Neuron (in vitro differentiated cells): ENCODE measurements around the gene PTPRO.

ENCODE experiments used
- H2AFZ ChIP-seq: one replicate; pipeline ENCODE4 v1.6.1; 2013; ENCODE audit warnings: low read depth, mild to moderate bottlenecking, inconsistent platforms, low read length, moderate library complexity
- H3K27me3 ChIP-seq: one replicate; pipeline ENCODE4 v1.6.1; 2013; ENCODE audit warnings: low read length; ENCODE audit not compliant: insufficient read depth
- H3K36me3 ChIP-seq: one replicate; pipeline ENCODE4 v1.6.1; 2013; ENCODE audit warnings: low read length; ENCODE audit not compliant: insufficient read depth
- H3K4me1 ChIP-seq: one replicate; pipeline ENCODE4 v1.6.1; 2013; ENCODE audit warnings: low read length; ENCODE audit not compliant: insufficient read depth
- H3K4me3 ChIP-seq: 2 replicates; pipeline ENCODE4 v1.5.1; 2013; ENCODE audit warnings: mild to moderate bottlenecking, low read length, moderate library complexity
- H3K9me3 ChIP-seq: one replicate; pipeline ENCODE4 v1.6.1; 2013; ENCODE audit warnings: low read length

The PTPRO gene

DNA sequence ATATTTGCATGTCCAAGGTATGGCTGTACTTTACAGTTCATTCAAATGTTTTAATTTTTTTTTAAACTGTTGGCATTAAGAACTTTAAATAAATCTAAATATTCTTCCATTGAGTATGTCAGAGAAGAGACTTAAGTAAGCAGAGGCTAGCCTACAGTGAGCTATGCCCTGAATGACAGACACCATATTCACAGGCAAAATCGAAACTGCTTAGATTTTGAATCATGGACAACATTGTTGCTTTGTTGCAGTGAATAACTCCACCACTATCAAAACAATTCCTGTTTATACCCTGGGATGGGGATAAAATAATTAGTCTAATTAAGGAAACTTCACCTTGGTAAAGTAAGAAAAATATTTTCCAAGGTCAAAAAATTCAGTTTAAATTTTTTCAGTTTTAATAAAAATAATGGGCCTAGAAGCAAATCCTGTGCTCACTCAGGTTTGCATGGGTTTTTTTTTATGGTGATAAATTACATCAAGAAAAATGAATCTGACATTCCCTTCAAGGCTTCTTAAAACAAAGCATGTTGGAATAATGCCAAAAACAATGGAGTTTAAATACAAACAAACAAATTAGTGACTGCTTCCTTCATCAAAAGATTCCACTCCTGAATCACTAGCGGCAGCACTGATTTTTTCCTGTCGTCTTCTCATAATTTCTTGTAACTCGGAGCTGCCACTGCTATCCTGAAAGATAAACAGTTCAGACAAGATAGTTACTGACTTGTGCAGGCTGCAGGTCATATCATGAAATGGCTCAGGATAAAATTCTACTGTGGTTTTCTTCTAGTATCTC is 298.6 kb downstream of the PTPRO start:
- Histone ChIP-seq H3K4me1 (peaks cover 4% of the 10 kb centered on the region), H3K4me3 (no peak overlapping the region), H3K36me3 (peaks cover 34% of the 10 kb centered on the region), H3K9me3 (peaks cover 2% of the 10 kb centered on the region), H2AFZ (no peak overlapping the region), H3K27me3 (no peaks in the 10 kb centered on the region)

DNA sequence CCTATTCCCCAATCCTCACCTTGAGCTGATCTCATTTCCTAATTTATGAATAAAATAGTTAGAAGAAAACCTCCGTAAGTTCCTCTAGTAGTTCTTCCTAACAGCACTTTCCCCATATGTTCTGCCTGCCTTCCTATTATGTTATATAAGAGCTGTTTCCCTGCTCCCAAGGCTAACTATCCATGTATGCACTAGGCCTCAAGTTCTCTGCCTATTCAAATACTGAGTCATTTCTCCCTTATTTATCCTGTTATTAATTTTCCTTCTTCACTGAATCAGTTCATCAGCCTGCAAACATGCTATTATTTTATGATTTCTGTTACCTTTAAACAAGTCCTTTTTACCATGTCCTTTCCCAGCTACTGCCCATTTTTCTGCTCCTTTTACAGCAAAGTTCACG is 302.8 kb downstream of the PTPRO start:
- no peak overlapping the region for H3K4me3 ChIP-seq
- no peaks in the 10 kb centered on the region for H3K9me3 ChIP-seq
- no peaks in the 10 kb centered on the region for H3K27me3 ChIP-seq
- peaks cover 32% of the 10 kb centered on the region for H3K4me1 ChIP-seq
- H2AFZ ChIP-seq, result no peak overlapping the region
- peaks cover 24% of the 10 kb centered on the region for H3K36me3 ChIP-seq

- Histone ChIP-seq H3K27me3 (no peaks in the 10 kb centered on the region), H3K4me1 (peaks cover 41% of the 10 kb centered on the region), H2AFZ (peak overlapping the region; percentile 28), H3K9me3 (no peaks in the 10 kb centered on the region), H3K4me3 (peak overlapping the region; percentile 29), H3K36me3 (peaks cover 2% of the 10 kb centered on the region)
Observed at GRCh38 chr12:15627995-15628945, 306.0 kb downstream of the PTPRO start.

GRCh38 chr12:15629108-15629507 is 306.8 kb downstream of the PTPRO start:
- Histone ChIP-seq H3K4me3 (no peak overlapping the region), H3K9me3 (no peaks in the 10 kb centered on the region), H3K27me3 (no peaks in the 10 kb centered on the region), H3K36me3 (no peaks in the 10 kb centered on the region), H2AFZ (no peak overlapping the region), H3K4me1 (peaks cover 47% of the 10 kb centered on the region)

GRCh38 chr12:15629761-15630160 is 307.5 kb downstream of the PTPRO start:
- no peaks in the 10 kb centered on the region for H3K9me3 ChIP-seq
- no peak overlapping the region for H2AFZ ChIP-seq
- H3K4me3 ChIP-seq, result no peak overlapping the region
- H3K4me1 ChIP-seq, result peaks cover 46% of the 10 kb centered on the region
- no peaks in the 10 kb centered on the region for H3K36me3 ChIP-seq
- H3K27me3 ChIP-seq, result no peaks in the 10 kb centered on the region

DNA sequence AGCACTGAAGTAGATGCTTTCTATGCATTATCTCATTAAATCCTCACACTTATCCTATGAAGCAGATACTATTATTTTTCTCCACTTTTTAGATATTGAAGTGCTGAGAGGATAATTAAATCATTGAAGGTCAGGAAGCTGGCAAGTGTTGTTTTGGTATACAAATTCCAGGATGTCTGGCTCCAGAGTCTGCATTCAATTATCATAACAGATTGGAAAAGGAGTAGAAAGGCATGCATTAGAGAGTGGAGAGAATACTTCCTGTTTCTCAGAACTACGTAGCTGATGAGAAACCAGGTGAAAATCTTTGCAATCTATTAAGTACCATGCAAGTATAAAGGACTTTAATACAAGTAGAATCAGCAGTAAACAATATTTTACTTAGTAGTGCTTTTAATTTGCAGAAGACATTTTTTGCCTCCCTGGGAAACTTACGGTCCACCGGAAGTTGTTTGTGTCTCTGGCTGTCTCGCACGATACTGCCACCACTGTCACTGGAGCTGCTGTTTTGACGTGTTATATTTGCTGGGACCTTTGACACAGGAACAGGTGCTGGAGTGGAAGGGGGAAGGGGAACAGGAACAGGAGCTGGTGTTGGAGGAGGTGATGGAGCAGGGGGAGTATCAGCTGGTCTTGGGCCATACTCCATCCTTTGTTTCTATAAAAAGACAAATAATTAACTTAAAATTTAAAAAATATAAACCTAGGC is 308.9 kb downstream of the PTPRO start:
- Histone ChIP-seq H3K9me3 (no peaks in the 10 kb centered on the region), H3K4me1 (peaks cover 45% of the 10 kb centered on the region), H3K36me3 (no peaks in the 10 kb centered on the region), H3K4me3 (no peak overlapping the region), H3K27me3 (no peaks in the 10 kb centered on the region), H2AFZ (no peak overlapping the region)

GRCh38 chr12:15632708-15633107 is 310.4 kb downstream of the PTPRO start:
- H3K4me1 ChIP-seq, result peaks cover 39% of the 10 kb centered on the region

DNA sequence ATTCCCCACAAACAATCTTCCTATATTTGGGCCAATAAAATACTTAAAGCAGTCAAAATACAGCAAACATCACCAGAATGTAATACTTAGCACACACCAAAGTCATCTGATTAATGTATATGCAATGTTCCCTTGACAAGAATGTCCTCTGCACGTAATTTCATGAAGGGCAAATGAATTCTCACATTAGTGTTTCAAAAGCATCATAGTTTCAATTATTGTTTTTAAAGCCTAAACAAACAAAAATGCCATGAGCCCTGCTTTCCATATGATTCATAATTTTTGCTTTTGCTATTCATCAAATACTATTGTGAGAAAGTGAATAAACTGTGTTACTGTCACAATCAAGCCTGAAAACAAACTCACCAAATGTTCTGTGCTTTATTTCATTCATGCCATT is 310.9 kb downstream of the PTPRO start:
- Histone ChIP-seq H2AFZ (no peak overlapping the region), H3K36me3 (peaks cover 2% of the 10 kb centered on the region), H3K27me3 (no peaks in the 10 kb centered on the region), H3K9me3 (no peaks in the 10 kb centered on the region), H3K4me1 (peaks cover 34% of the 10 kb centered on the region), H3K4me3 (no peak overlapping the region)

More at GRCh38 chr12:15632708-15633107, 310.4 kb downstream of the PTPRO start:
- Histone ChIP-seq H3K27me3 (no peaks in the 10 kb centered on the region), H3K36me3 (peaks cover 2% of the 10 kb centered on the region), H3K4me3 (no peak overlapping the region), H3K9me3 (no peaks in the 10 kb centered on the region), H2AFZ (no peak overlapping the region)

- Histone ChIP-seq H3K9me3 (no peaks in the 10 kb centered on the region), H3K36me3 (peaks cover 4% of the 10 kb centered on the region), H2AFZ (no peak overlapping the region), H3K4me1 (peaks cover 26% of the 10 kb centered on the region), H3K4me3 (no peak overlapping the region), H3K27me3 (no peaks in the 10 kb centered on the region)
Observed at GRCh38 chr12:15634010-15634683, 311.8 kb downstream of the PTPRO start.

GRCh38 chr12:15636060-15636890 is 314.0 kb downstream of the PTPRO start:
- peaks cover 10% of the 10 kb centered on the region for H3K4me1 ChIP-seq
- no peak overlapping the region for H3K4me3 ChIP-seq
- no peak overlapping the region for H2AFZ ChIP-seq
- H3K9me3 ChIP-seq, result no peaks in the 10 kb centered on the region
- no peaks in the 10 kb centered on the region for H3K27me3 ChIP-seq
- H3K36me3 ChIP-seq, result peaks cover 22% of the 10 kb centered on the region

DNA sequence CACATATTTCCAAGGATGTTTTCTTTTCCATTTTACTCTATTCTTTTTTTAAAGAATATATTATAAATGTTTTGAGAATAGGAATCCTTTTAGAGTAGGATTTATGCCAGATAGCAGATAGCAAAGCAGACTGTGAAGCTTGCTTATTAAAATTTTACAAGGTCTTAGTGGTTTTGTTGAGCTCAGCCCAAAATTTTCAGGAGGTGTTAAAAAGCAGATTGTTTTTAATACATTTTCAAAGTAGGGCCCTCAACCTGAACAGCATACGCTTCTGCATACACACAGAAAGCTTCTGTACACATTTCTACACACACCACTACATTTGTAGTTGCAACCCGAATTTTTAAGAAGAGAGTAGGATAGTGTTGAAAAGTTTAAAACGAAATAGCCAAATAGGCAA is 315.9 kb downstream of the PTPRO start:
- H3K27me3 ChIP-seq, result no peaks in the 10 kb centered on the region
- H3K9me3 ChIP-seq, result no peaks in the 10 kb centered on the region
- peaks cover 24% of the 10 kb centered on the region for H3K36me3 ChIP-seq
- no peak overlapping the region for H3K4me3 ChIP-seq
- H3K4me1 ChIP-seq, result peaks cover 7% of the 10 kb centered on the region
- no peak overlapping the region for H2AFZ ChIP-seq

DNA sequence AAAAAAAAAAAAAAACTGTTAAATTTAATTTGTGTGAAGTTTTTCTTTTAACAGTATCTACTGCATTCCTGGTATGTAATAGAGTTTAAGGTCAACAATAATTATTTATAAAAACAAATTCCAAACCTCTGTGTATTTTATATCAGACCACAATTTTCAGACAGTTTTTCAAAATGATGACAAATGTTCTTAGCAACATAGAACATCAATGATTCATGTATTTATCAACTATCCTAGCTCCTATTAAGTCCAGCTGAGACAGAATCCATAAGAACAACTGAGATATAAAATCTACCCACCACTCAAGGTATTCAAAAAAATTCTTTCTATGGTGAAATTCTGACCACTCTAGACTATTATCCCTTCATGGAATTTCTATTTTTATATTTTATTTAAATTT is 322.4 kb downstream of the PTPRO start:
- Histone ChIP-seq H3K4me1 (no peaks in the 10 kb centered on the region), H3K4me3 (no peak overlapping the region), H3K27me3 (no peaks in the 10 kb centered on the region), H2AFZ (no peak overlapping the region), H3K9me3 (peaks cover 4% of the 10 kb centered on the region), H3K36me3 (peaks cover 40% of the 10 kb centered on the region)
